HG03280 (cell line): ENCODE results near the gene GTF2A2.

Experiments used
- ATAC-seq: cut with Tn5 transposase; IDR thresholded peaks from one replicate; pipeline ENCODE4 v1.9.1; 2021; ENCODE audit warnings: mild to moderate bottlenecking, moderate library complexity; ENCODE audit not compliant: unreplicated experiment

GTF2A2 gene

DNA sequence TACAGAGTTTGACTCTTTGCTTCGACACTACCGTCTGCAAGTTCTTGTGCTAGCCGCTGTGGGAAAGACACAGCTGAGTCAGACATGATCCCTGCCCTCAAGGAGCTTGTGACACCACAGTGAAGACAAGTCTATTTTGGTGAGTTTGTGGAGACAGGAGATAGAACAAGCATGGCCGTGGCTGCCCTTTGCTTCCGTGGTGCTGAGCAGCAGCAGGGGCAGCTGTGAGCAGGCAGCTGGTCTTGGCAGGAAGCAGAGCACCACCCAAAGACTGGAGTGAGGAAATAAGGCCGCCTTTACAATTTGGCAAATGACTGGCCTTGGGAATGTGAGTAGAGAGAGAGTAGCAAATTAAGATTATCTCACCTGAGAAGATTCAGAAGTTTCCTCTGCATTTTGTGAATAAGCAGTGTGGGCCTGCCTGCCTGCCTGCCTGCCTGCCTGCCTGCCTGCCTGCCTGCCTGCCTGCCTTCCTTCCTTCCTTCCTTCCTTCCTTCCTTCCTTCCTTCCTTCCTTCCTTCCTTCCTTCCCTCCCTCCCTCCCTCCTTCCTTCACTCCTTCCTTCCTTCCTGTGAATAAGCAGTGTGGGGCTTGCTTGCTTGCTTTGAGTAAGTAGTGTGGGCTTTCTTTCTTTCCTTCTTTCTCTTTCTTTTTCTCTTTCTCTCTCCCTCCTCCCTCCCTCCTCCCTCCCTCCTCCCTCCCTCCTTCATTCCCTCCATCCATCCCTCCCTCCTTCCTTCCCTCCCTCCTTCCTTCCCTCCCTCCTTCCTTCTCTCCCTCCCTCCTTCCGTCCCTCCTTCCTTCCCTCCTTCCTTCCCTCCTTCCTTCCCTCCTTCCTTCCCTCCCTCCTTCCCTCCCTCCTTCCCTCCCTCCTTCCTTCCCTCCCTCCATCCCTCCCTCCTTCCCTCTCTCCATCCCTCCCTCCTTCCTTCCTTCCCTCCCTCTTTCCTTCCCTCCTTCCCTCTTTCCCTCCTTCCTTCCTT lies 47.3 kb downstream of the GTF2A2 start:
- no peak for ATAC-seq

DNA sequence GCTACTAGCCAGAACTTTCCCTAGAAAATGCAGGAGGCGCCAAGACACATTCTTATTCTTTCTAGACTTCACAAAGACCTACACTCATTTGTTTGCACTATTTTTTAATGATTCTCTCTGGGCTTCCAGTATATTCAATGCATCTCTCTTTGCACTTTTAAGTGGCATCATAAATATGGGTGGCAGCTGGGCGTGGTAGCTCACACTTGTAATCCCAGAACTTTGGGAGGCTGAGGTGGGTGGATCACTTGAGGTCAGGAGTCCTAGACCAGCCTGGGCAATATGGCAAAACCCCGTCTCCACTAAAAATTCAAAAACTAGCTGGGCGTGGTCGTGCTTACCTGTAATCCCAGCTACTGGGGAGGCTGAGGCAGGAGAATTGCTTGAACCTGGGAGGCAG lies 51.3 kb downstream of the GTF2A2 start:
- ATAC-seq, result no peak

DNA sequence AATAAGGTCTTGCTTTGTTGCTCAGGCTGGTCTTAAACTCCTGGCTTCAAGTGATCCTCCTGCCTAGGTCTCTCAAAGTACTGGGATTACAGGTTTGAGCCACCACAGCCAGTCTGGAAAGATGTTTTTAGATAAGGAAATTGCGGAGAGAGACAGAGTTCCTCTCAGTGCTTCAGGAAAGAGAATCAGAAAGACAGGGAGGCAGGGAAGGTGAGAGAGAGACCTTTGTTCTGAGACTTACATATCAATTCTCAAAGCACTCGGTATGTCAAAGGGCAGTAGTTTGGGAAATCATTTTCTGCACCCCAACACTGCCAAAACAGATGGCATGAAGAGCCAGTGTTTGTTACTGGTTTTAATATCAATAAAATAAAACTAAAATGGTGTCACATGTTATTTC lies 58.9 kb downstream of the GTF2A2 start:
- ATAC-seq, result no peak

GRCh38 chr15:59596640-59597039 lies 60.7 kb downstream of the GTF2A2 start:
- no peak for ATAC-seq

DNA sequence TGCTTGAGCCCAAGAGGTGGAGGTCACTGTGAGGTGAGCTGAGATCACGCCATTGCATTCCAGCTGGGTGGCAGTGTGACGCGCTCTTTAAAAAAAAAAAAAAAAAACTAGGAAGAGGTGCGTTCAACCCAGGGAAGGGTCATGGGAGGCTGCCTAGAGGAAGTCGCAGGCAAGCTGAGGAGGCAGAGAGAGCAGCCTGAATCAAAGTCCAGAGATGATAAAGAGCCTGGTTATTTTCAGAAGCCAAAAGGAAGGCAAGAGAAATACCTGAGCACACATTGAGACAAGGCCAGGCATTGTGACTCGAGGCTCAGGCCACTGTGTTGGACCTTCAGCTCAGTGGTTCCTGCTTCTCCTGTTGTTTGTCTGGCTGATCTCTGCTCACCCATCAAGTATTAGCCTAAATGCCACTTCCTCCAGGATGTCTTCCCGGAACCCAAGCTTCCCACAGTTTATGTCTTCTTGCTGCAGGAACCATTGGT lies 61.8 kb downstream of the GTF2A2 start:
- no peak for ATAC-seq

- ATAC-seq, result no peak
These were observed 62.3 kb downstream of the GTF2A2 start for GRCh38 chr15:59594991-59595390.

DNA sequence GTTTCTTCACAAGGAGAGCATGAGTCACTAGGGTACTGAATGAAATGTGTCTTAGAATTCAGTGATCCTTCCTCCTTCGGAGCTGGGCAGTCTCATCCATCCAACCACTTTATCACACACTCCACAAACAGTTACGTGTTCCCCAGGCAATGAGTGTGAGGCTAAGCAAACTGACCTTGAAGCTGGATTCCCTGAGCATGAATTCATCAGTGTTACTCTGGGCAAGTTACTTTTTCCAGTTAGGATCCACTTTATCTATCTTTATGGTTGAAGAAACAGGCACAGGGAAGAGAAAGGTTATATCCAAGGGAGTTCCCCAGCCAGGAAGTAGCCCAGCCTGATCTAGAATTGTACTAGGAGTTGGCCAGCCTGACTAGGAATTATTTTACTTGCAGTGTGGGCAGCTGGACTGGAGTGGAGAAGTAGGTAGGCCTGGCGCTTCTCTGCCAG lies 62.8 kb downstream of the GTF2A2 start:
- no peak for ATAC-seq

DNA sequence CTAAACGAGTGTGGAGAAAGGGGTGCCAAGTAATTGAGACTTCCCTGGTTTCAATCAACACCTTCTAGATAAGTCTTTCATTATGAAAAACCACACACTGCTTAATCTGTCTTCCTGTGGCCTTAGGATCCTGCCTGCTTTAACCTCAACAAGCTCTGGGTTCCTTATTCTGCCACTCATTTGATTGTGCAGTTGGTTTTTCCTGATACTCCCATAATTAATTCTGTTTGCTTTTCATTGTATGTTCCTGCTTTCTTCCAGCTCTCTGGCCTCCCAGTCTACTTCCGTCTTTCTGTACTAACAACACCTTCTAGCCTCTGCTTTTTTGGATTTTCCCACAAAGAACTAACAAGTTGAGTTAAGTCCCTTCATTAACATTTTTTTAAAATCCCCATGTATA lies 66.0 kb downstream of the GTF2A2 start:
- ATAC-seq, result no peak

DNA sequence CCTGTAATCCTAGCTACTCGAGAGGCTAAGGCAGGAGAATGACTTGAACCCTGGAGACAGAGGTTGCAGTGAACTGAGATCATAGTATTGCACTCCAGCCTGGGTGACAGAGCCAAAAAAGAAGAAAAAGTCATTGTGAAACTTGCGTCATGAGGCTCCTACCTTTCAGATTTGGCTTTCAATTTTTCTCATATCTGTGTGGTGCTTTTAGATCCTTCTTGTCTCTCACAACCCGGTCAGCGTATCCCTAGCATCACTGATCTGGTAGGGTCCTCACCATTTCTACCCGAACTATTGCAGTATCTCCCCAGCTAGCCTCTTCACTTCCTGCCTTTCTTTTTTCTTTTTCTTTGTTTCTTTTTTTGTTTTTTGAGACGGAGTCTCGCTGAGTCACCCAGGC lies 67.3 kb downstream of the GTF2A2 start:
- ATAC-seq, result no peak
